HepG2 (cell line): ENCODE measurements around the gene AP3M1. TPM values are rescaled to one million over a fixed set of nuclear protein-coding genes. Genes with fewer than 3 reads are reported as not detected.

Source experiments
- ATAC-seq: fragments of 200-7000 bp; cut with Tn5 transposase; 3 replicates; pipeline ENCODE4 v1.9.1; 2020; ENCODE audit warnings: mild to moderate bottlenecking, moderate library complexity
- BruUV-seq: library from RNA; stranded (reverse); fragments of 400-500 nt; replicated peaks from 2 replicates; lab custom pipeline; 2021; lab: Mats Ljungman, UMichigan
- CTCF ChIA-PET: fragments of 300-600 bp; formaldehyde crosslinking; extraction: SDS; loops from one replicate; lab custom pipeline; 2021; ENCODE audit warnings: low total read pairs, inconsistent platforms, low intra/inter-chr PET ratio; lab: Yijun Ruan, JAX
- POLR2A ChIA-PET: fragments of 350-600 bp; sonication (Branson Sonifier 250); formaldehyde crosslinking; loops from one replicate; lab custom pipeline; 2020; ENCODE audit warnings: antibody characterized with exemption, inconsistent platforms; lab: Yijun Ruan, JAX
- DNase-seq: peaks from one replicate; pipeline ENCODE4 v3.0.0-alpha.2; 2015; ENCODE audit warnings: low spot score
- FAIRE-seq: peaks from 3 replicates; lab custom pipeline; 2011; peaks lifted over from hg19 to GRCh38; lab: Jason Lieb, UNC
- H2AFZ ChIP-seq: one replicate; pipeline ENCODE4 v1.6.1; 2011; ENCODE audit warnings: low read length, inconsistent platforms
- H3K27ac ChIP-seq: fragments of 300-600 bp; 3 replicates; pipeline ENCODE4 v1.8.0; 2011; ENCODE audit warnings: mixed run types, mild to moderate bottlenecking, mixed read lengths, low read length, inconsistent platforms; ENCODE audit not compliant: insufficient read depth; ENCODE audit errors: extremely low read length
- H3K27me3 ChIP-seq, 2 experiments: fragments of 200-600 bp in 1 of 2; 2 replicates in 1 of 2; 3 replicates in 1 of 2; pipeline versions ENCODE4 v1.6.0 to v1.8.0; 2011; ENCODE audit warnings: low read length in 2 of 2, mild to moderate bottlenecking in 2 of 2, moderate library complexity in 2 of 2, inconsistent platforms in 1 of 2; ENCODE audit not compliant: insufficient read depth in 2 of 2, control insufficient read depth in 1 of 2
- H3K36me3 ChIP-seq, 2 experiments: fragments of 200-600 bp in 1 of 2; replicated peaks in 1 of 2; 2 replicates in 1 of 2; 3 replicates in 1 of 2; pipeline versions ENCODE4 v1.5.1 to v1.8.0; 2011; ENCODE audit warnings: low read length in 2 of 2, inconsistent platforms in 1 of 2; ENCODE audit not compliant: insufficient read depth in 2 of 2, control insufficient read depth in 1 of 2
- H3K4me1 ChIP-seq: 2 replicates; pipeline ENCODE4 v1.5.1; 2012; ENCODE audit warnings: low read length, inconsistent platforms; ENCODE audit not compliant: insufficient read depth
- H3K4me2 ChIP-seq: 2 replicates; pipeline ENCODE4 v1.6.0; 2011; ENCODE audit warnings: low read depth, low read length, inconsistent platforms
- H3K4me3 ChIP-seq, 3 experiments: fragments of 200-600 bp in 1 of 3; sonication (generic), shearing (Covaris generic) in 1 of 3; replicated peaks in 1 of 3; 2 replicates each; pipeline ENCODE4 v1.5.1; 2011 to 2016; ENCODE audit warnings: low read length in 3 of 3, inconsistent platforms in 2 of 3, low read depth in 2 of 3, mild to moderate bottlenecking in 2 of 3, control low read depth in 1 of 3, mixed read lengths in 1 of 3; ENCODE audit not compliant: insufficient read depth in 1 of 3
- H3K79me2 ChIP-seq: one replicate; pipeline ENCODE4 v1.6.1; 2011; ENCODE audit warnings: low read length, inconsistent platforms; ENCODE audit not compliant: insufficient read depth
- H3K9ac ChIP-seq: 2 replicates; pipeline ENCODE4 v1.6.0; 2011; ENCODE audit warnings: mild to moderate bottlenecking, low read depth, low read length, inconsistent platforms; ENCODE audit not compliant: insufficient read depth
- H3K9me3 ChIP-seq: 2 replicates; pipeline ENCODE4 v1.5.1; 2012; ENCODE audit warnings: mild to moderate bottlenecking, low read length
- H4K20me1 ChIP-seq: 2 replicates; pipeline ENCODE4 v1.6.0; 2011; ENCODE audit warnings: inconsistent platforms, mild to moderate bottlenecking, low read length, moderate library complexity; ENCODE audit not compliant: insufficient read depth
- BHLHE40 ChIP-seq: IDR thresholded peaks from 2 replicates; pipeline ENCODE4 v1.6.1; 2011; ENCODE audit warnings: low read length, improper control_type of control experiment
- KDM1A ChIP-seq: IDR thresholded peaks from 2 replicates; pipeline ENCODE4 v1.6.1; 2016; ENCODE audit warnings: missing compliant biosample characterization
- MBD4 ChIP-seq: IDR thresholded peaks from 2 replicates; pipeline ENCODE4 v1.6.1; 2012; ENCODE audit warnings: low read length, inconsistent platforms, borderline replicate concordance
- NFRKB ChIP-seq: fragments of 450-650 bp; IDR thresholded peaks from 2 replicates; pipeline ENCODE4 v1.6.1; 2017
- RAD21 ChIP-seq: fragments of 450-650 bp; formaldehyde crosslinking; IDR thresholded peaks from 2 replicates; pipeline ENCODE4 v1.5.0; 2020; ENCODE audit warnings: mild to moderate bottlenecking
- SMC3 ChIP-seq: IDR thresholded peaks from 2 replicates; pipeline ENCODE4 v1.6.1; 2011; ENCODE audit warnings: low read length, improper control_type of control experiment
- SSRP1 ChIP-seq: IDR thresholded peaks from 2 replicates; pipeline ENCODE4 v1.6.1; 2016; ENCODE audit warnings: control low read depth
- ZNF234 ChIP-seq: sonication (generic); formaldehyde crosslinking; conservative IDR thresholded peaks from 2 replicates; pipeline ENCODE4 v1.5.1; 2020; ENCODE audit warnings: mild to moderate bottlenecking, missing genetic modification reagents
- WGBS: methylation state at CpG from one replicate; pipeline ENCODE4 v1.1.6; 2017; ENCODE audit warnings: low lambda C conversion rate; 5-methylcytosine and 5-hydroxymethylcytosine counted together
- in situ Hi-C: cut with HindIII; loops from 2 replicates; pipeline ENCODE4 v1.10.0; 2017; ENCODE audit warnings: low pct_unique_long_range_greater_than_20kb; ENCODE audit not compliant: extremely low pct_ligation_motif_present
- intact Hi-C: fragments of 100-400 bp; cut with micrococcal nuclease; formaldehyde crosslinking; loops from one replicate; pipeline ENCODE4 v1.10.0; 2022; ENCODE audit not compliant: unreplicated experiment
- polyA plus RNA-seq, 8 experiments: library from polyadenylated mRNA; depleted of rRNA in 3 of 8; stranded (reverse) in 7 of 8; unstranded in 1 of 8; fragments of >200 nt; fragmentation: Illumina TruSeq in 4 of 8; extraction: Trizol in 4 of 8; gene quantifications; 2 replicates each; pipeline versions ENCODE4 v1.2.1 to v1.2.3, GENCODE V29; 2011 to 2016; ENCODE audit warnings: low read depth in 4 of 8, missing spikeins in 1 of 8, mixed read lengths in 1 of 8; ENCODE audit not compliant: insufficient read depth in 1 of 8
- total RNA-seq, 5 experiments: library from RNA; depleted of rRNA; stranded (reverse); fragments of >200 nt; fragmentation: Illumina TruSeq; extraction: Trizol; gene quantifications; 2 replicates each; pipeline ENCODE4 v1.2.3, GENCODE V29; 2016; ENCODE audit warnings: low read depth in 1 of 5
- TF ChIP-seq, protein P1 (sequence below): sonication (generic); formaldehyde crosslinking; conservative IDR thresholded peaks from 2 replicates; pipeline ENCODE4 v1.8.1; 2023; ENCODE audit warnings: missing genetic modification reagents
- TF ChIP-seq, protein P2 (sequence below): sonication (generic); formaldehyde crosslinking; IDR thresholded peaks from 2 replicates; pipeline ENCODE4 v1.8.1; 2023; ENCODE audit warnings: mild to moderate bottlenecking, missing genetic modification reagents
- TF ChIP-seq, protein P3 (sequence below): sonication (generic); formaldehyde crosslinking; IDR thresholded peaks from 2 replicates; pipeline ENCODE4 v1.4.0; 2020; ENCODE audit warnings: missing genetic modification reagents
- TF ChIP-seq, protein P4 (sequence below): sonication (generic); formaldehyde crosslinking; IDR thresholded peaks from 2 replicates; pipeline ENCODE4 v1.5.1; 2020; ENCODE audit warnings: mild to moderate bottlenecking, moderate library complexity, missing genetic modification reagents
- TF ChIP-seq, protein P5 (sequence below): sonication (generic); formaldehyde crosslinking; IDR thresholded peaks from 2 replicates; pipeline ENCODE4 v1.4.0; 2020; ENCODE audit warnings: mild to moderate bottlenecking, missing genetic modification reagents

Gene AP3M1
- total and polyA plus RNA-seq, 2 of the 13 experiments (the other 11 are each of a cell fraction or from before 2014, with no cell fraction given): 29.0 to 31.6 TPM

DNA sequence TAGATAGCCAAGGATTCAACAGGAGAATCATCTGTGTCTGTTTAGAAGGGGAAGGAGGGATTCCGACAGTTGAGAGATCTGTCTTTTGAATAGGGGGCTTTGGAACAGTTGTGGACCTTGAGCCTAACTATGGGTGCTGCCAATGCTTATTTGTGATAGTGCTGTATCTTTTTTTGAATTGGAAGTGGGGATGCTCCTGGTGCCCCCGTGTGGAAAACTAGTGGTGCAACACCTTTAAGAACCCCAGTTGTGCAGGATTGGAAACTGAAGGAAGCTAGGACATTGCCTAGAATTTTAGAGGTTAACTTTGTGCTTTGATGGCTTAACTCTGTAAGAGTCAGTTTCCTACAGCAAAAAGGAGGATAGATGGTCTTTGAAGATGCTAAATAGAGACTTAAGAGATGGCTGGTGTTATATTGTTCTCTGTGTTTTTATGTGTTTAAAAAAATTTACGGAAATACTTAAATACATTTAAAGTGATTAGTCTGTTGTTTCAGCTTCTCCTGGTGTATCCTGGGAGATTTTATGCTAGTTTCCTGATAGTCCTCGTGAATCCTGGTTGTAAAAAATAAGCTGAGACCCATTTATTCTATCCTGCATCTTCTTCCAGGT is 69.3 kb downstream of the AP3M1 start:
- H4K20me1 ChIP-seq: no peaks in the 10 kb centered on the region
- no peaks in the 10 kb centered on the region for H3K79me2 ChIP-seq
- intact Hi-C loops: loop anchor here (2.0 to 10.0 kb wide), 2 partner anchors 136 to 194 kb away; no protein-coding TSS in a partner anchor
- DNase-seq (peak; percentile 50), FAIRE-seq (peak; percentile 59), ATAC-seq (peak; percentile 75)
- H3K27ac ChIP-seq: no peak overlapping the region
- H3K27me3 ChIP-seq: no peaks in the 10 kb centered on the region
- BruUV-seq: no TSS peak
- WGBS: 58% methylated on average over 4 of the region's 4 CpGs
- H3K9ac ChIP-seq: no peak overlapping the region
- in situ Hi-C loops: loop anchor here (5.0 kb wide), 1 partner anchor 194 kb away; no protein-coding TSS in a partner anchor
- H2AFZ ChIP-seq: no peak overlapping the region
- POLR2A ChIA-PET: no interaction called here
- no peak overlapping the region for H3K4me2 ChIP-seq
- H3K4me1 ChIP-seq: no peaks in the 10 kb centered on the region
- peaks cover 1 to 12% of the 10 kb centered on the region in 2 experiments; a peak in 2 of 5 replicates for H3K36me3 ChIP-seq
- no peaks in the 10 kb centered on the region for H3K9me3 ChIP-seq
- H3K4me3 ChIP-seq: no peak overlapping the region
- CTCF ChIA-PET: interaction anchor here (2.4 kb wide), 1 partner anchor 195 kb away, joined by 14 read pairs; no protein-coding TSS in a partner anchor
- TF ChIP-seq KDM1A (CRISPR knock-in tag): no peak
- TF ChIP-seq RAD21: 0 out of 2 replicates have a peak, but pooled peaks have one; percentile 36
- TF ChIP-seq, protein P1, sequence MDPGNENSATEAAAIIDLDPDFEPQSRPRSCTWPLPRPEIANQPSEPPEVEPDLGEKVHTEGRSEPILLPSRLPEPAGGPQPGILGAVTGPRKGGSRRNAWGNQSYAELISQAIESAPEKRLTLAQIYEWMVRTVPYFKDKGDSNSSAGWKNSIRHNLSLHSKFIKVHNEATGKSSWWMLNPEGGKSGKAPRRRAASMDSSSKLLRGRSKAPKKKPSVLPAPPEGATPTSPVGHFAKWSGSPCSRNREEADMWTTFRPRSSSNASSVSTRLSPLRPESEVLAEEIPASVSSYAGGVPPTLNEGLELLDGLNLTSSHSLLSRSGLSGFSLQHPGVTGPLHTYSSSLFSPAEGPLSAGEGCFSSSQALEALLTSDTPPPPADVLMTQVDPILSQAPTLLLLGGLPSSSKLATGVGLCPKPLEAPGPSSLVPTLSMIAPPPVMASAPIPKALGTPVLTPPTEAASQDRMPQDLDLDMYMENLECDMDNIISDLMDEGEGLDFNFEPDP (CRISPR knock-in tag): 0 out of 2 replicates have a peak, but pooled peaks have one; percentile 31
- TF ChIP-seq ZNF234: no peak
- TF ChIP-seq SSRP1: no peak
- TF ChIP-seq MBD4: no peak
- TF ChIP-seq, protein P2, sequence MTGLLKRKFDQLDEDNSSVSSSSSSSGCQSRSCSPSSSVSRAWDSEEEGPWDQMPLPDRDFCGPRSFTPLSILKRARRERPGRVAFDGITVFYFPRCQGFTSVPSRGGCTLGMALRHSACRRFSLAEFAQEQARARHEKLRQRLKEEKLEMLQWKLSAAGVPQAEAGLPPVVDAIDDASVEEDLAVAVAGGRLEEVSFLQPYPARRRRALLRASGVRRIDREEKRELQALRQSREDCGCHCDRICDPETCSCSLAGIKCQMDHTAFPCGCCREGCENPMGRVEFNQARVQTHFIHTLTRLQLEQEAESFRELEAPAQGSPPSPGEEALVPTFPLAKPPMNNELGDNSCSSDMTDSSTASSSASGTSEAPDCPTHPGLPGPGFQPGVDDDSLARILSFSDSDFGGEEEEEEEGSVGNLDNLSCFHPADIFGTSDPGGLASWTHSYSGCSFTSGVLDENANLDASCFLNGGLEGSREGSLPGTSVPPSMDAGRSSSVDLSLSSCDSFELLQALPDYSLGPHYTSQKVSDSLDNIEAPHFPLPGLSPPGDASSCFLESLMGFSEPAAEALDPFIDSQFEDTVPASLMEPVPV (CRISPR knock-in tag): no peak
- TF ChIP-seq, protein P3, sequence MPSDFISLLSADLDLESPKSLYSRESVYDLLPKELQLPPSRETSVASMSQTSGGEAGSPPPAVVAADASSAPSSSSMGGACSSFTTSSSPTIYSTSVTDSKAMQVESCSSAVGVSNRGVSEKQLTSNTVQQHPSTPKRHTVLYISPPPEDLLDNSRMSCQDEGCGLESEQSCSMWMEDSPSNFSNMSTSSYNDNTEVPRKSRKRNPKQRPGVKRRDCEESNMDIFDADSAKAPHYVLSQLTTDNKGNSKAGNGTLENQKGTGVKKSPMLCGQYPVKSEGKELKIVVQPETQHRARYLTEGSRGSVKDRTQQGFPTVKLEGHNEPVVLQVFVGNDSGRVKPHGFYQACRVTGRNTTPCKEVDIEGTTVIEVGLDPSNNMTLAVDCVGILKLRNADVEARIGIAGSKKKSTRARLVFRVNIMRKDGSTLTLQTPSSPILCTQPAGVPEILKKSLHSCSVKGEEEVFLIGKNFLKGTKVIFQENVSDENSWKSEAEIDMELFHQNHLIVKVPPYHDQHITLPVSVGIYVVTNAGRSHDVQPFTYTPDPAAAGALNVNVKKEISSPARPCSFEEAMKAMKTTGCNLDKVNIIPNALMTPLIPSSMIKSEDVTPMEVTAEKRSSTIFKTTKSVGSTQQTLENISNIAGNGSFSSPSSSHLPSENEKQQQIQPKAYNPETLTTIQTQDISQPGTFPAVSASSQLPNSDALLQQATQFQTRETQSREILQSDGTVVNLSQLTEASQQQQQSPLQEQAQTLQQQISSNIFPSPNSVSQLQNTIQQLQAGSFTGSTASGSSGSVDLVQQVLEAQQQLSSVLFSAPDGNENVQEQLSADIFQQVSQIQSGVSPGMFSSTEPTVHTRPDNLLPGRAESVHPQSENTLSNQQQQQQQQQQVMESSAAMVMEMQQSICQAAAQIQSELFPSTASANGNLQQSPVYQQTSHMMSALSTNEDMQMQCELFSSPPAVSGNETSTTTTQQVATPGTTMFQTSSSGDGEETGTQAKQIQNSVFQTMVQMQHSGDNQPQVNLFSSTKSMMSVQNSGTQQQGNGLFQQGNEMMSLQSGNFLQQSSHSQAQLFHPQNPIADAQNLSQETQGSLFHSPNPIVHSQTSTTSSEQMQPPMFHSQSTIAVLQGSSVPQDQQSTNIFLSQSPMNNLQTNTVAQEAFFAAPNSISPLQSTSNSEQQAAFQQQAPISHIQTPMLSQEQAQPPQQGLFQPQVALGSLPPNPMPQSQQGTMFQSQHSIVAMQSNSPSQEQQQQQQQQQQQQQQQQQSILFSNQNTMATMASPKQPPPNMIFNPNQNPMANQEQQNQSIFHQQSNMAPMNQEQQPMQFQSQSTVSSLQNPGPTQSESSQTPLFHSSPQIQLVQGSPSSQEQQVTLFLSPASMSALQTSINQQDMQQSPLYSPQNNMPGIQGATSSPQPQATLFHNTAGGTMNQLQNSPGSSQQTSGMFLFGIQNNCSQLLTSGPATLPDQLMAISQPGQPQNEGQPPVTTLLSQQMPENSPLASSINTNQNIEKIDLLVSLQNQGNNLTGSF (CRISPR knock-in tag): no peak
- TF ChIP-seq SMC3: peak; percentile 77
- no peak for TF ChIP-seq BHLHE40
- TF ChIP-seq, protein P4, sequence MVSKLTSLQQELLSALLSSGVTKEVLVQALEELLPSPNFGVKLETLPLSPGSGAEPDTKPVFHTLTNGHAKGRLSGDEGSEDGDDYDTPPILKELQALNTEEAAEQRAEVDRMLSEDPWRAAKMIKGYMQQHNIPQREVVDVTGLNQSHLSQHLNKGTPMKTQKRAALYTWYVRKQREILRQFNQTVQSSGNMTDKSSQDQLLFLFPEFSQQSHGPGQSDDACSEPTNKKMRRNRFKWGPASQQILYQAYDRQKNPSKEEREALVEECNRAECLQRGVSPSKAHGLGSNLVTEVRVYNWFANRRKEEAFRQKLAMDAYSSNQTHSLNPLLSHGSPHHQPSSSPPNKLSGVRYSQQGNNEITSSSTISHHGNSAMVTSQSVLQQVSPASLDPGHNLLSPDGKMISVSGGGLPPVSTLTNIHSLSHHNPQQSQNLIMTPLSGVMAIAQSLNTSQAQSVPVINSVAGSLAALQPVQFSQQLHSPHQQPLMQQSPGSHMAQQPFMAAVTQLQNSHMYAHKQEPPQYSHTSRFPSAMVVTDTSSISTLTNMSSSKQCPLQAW: no peak
- TF ChIP-seq, protein P5, sequence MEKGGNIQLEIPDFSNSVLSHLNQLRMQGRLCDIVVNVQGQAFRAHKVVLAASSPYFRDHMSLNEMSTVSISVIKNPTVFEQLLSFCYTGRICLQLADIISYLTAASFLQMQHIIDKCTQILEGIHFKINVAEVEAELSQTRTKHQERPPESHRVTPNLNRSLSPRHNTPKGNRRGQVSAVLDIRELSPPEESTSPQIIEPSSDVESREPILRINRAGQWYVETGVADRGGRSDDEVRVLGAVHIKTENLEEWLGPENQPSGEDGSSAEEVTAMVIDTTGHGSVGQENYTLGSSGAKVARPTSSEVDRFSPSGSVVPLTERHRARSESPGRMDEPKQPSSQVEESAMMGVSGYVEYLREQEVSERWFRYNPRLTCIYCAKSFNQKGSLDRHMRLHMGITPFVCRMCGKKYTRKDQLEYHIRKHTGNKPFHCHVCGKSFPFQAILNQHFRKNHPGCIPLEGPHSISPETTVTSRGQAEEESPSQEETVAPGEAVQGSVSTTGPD (CRISPR knock-in tag): no peak
- TF ChIP-seq NFRKB: no peak
